Psoas muscle (tissue), 8 donors: ENCODE measurements around the gene ADCY9. TPM values are rescaled to one million over a fixed set of nuclear protein-coding genes. Genes with fewer than 3 reads are reported as not detected.
A peak's percentile ranks its signal among the peaks of the same experiment; 100 is the strongest.

ENCODE experiments used
- ATAC-seq, 4 donors: fragments of 200-7000 bp; cut with Tn5 transposase; one replicate each; pipeline ENCODE4 v1.9.1; 2020; ENCODE audit warnings: moderate library complexity in 3 of 4, mild to moderate bottlenecking in 2 of 4
- DNase-seq, 2 donors: peaks; one replicate each; pipeline ENCODE4 v3.0.0-alpha.2; 2020
- H3K27ac ChIP-seq: fragments of 200-600 bp; one replicate; pipeline ENCODE4 v1.8.0; 2022
- H3K27me3 ChIP-seq, 3 donors: fragments of 200-600 bp in 1 of 3; one replicate each; pipeline versions ENCODE4 v1.6.1 to v1.8.0; 2013 to 2022; ENCODE audit warnings: low read length in 2 of 3, mild to moderate bottlenecking in 2 of 3, moderate library complexity in 1 of 3; ENCODE audit not compliant: insufficient read depth in 3 of 3
- H3K36me3 ChIP-seq, 2 donors: fragments of 200-600 bp in 1 of 2; one replicate each; pipeline versions ENCODE4 v1.6.1 to v1.8.0; 2013 to 2022; ENCODE audit warnings: low read depth in 1 of 2, mild to moderate bottlenecking in 1 of 2, moderate library complexity in 1 of 2; ENCODE audit not compliant: insufficient read depth in 1 of 2
- H3K4me1 ChIP-seq: fragments of 200-600 bp; one replicate; pipeline ENCODE4 v1.8.0; 2022
- H3K4me3 ChIP-seq: fragments of 200-600 bp; one replicate; pipeline ENCODE4 v1.8.0; 2022; ENCODE audit warnings: mild to moderate bottlenecking
- H3K9me3 ChIP-seq: fragments of 200-600 bp; one replicate; pipeline ENCODE4 v1.8.0; 2022
- WGBS, 3 donors: extraction: QIAGEN DNeasy Blood & Tissue Kit; methylation state at CpG; one replicate each; pipeline versions ENCODE4 v1.1.6 to v1.1.7; 2013; 5-methylcytosine and 5-hydroxymethylcytosine counted together
- intact Hi-C, 2 donors: fragments of 100-400 bp; cut with DNase I; formaldehyde crosslinking; loops; one replicate each; pipeline versions ENCODE4 v1.11.0 to v1.14.2; 2022
- polyA plus RNA-seq, 3 donors: library from polyadenylated mRNA; stranded (reverse); fragments of 200-250 nt; gene quantifications; one replicate each; pipeline ENCODE4 v1.2.3, GENCODE V29; 2013
- total RNA-seq, 4 donors: library from RNA; stranded (reverse); fragmentation: NEBNext Ultra II Directional in 2 of 4; extraction: Animal tissue kit (Norgen Biotek cat#: 25700) in 2 of 4; gene quantifications; one replicate each; pipeline versions ENCODE4 v1.2.1 to v1.2.4, GENCODE V29; 2021 to 2023
- TF ChIP-seq, protein P1 (sequence below): fragments of 200-600 bp; IDR thresholded peaks from one replicate; pipeline ENCODE4 v1.8.0; 2022; ENCODE audit warnings: antibody characterized with exemption
- donor health status: healthy with polysubstance abuse.
- donor health status: DM: no; HTN: no; CAD: no; lungs with moderate emphysema.
- donor health status: Bipolar disorder and iron deficiency.
- donor health status: healthy.
- donor health status: DM: yes; HTN: yes; CAD: no.
- donor health status: DM: no; HTN: no; CAD: no.
- donor health status: DM: no; HTN: no; CAD: no.
- donor health status: DM: yes; HTN: yes; CAD: no.

ADCY9 gene
- total and polyA plus RNA-seq, 7 donors: 9.0 to 134 (median 44.9) TPM

DNA sequence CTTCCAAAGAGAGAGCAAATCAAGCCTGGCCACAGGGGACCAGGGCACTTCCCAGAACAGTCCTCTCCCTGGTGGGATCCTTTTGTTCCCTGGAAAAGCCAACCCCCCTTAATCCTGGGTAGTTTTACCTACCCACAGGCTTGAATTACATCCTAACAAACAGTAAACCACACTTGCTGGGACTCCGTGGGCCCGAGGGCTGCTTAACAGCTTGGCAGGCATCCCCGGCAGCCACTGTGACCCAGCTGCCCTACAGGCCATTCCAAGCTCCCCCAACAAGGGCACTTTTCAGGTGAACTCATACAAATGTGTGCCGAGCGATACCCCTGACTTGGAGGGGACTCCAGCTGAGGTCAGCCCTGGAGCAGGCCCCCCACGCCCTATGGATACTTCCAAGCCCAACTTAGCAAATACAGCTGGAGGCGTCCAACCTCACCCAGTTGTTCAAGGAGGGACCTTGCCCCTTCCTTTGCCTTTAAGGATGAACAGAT, 26.4 kb downstream of the ADCY9 start:
- ATAC-seq (peak in 1 of 4 donors; percentile 18), DNase-seq (no peak)
- no peaks in the 10 kb centered on the region for H3K9me3 ChIP-seq
- H3K36me3 ChIP-seq: no peaks in the 10 kb centered on the region
- peak overlapping the region; percentile 90 for H3K27ac ChIP-seq
- no peaks in the 10 kb centered on the region for H3K27me3 ChIP-seq
- peaks cover 78% of the 10 kb centered on the region for H3K4me1 ChIP-seq
- H3K4me3 ChIP-seq: peak overlapping the region; percentile 45
- intact Hi-C loops: loop anchor here (5.0 kb wide), 2 partner anchors 38 to 147 kb away; no protein-coding TSS in a partner anchor
- 20 to 33% (median 33%) methylated on average over 7 of the region's 7 CpGs for WGBS, 3 donors
- TF ChIP-seq, protein P1, sequence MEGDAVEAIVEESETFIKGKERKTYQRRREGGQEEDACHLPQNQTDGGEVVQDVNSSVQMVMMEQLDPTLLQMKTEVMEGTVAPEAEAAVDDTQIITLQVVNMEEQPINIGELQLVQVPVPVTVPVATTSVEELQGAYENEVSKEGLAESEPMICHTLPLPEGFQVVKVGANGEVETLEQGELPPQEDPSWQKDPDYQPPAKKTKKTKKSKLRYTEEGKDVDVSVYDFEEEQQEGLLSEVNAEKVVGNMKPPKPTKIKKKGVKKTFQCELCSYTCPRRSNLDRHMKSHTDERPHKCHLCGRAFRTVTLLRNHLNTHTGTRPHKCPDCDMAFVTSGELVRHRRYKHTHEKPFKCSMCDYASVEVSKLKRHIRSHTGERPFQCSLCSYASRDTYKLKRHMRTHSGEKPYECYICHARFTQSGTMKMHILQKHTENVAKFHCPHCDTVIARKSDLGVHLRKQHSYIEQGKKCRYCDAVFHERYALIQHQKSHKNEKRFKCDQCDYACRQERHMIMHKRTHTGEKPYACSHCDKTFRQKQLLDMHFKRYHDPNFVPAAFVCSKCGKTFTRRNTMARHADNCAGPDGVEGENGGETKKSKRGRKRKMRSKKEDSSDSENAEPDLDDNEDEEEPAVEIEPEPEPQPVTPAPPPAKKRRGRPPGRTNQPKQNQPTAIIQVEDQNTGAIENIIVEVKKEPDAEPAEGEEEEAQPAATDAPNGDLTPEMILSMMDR: no peak

DNA sequence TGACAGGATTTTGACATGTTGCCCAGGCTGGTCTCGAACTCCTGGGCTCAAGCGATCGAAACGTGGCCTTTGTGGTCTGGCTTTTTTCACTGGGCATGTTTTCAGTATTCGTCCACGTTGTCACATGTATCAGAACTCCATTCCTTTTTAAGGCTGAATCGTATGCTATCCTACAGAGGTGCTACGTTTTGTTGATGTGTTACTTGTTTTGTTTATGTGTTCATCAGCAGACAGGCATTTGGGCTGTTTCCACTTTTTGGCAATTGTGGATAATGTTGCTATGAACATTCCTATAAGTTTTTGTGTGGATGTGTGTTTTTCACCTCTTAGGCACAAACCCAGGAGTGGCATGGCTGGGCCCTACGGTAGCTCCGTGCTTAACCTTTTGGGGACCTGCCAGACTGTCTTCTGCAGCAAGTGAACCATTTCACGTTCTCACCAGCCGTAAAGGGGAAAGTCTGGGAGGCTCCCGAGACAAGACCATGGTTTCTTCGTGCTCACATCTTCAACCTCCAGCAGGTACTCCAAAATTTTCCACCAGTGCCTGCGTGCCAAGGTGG, 26.9 kb downstream of the ADCY9 start:
- Histone ChIP-seq H3K27me3 (no peaks in the 10 kb centered on the region), H3K27ac (peak overlapping the region; percentile 90), H3K36me3 (no peaks in the 10 kb centered on the region), H3K9me3 (no peaks in the 10 kb centered on the region), H3K4me3 (no peak overlapping the region), H3K4me1 (peaks cover 78% of the 10 kb centered on the region)
- TF ChIP-seq, protein P1: no peak
- 36 to 62% (median 37%) methylated on average over 15 of the region's 15 CpGs for WGBS, 3 donors
- DNase-seq (no peak), ATAC-seq (no peak)
- intact Hi-C loops: loop anchor here in 1 of 2 donors (5.0 kb wide), 1 partner anchor 37 kb away; no protein-coding TSS in a partner anchor

DNA sequence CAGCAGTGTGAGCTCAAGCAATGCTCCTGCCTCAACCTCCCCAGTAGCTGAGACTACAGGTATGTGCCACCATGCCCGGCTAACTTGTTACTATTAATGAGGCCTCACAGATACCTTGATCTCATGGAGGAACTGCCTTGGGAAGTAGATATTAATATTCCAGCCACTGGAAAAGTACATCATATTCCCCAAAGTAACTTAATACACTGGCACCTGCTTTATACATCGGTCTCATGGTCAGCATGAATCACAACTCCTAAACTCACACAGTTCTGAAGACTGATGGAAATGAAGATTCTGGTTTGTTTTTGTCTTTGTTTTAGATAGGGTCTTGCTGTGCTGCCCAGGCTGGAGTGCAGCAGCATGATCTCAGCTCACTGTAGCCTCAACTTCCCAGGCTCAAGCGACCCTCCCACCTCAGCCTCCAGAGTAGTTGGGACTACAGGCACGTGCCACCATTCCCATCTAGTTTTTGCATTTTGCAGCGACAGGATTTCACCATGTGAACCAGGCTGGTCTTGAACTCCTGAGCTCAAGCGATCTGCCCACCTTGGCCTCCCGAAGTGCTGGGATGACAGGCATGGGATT, 28.2 kb downstream of the ADCY9 start:
- H3K27ac ChIP-seq: peak overlapping the region; percentile 90
- intact Hi-C loops: loop anchor here in 1 of 2 donors (5.0 kb wide), 1 partner anchor 36 kb away; no protein-coding TSS in a partner anchor
- no peaks in the 10 kb centered on the region for H3K36me3 ChIP-seq
- 69 to 80% (median 73%) methylated on average over 7 of the region's 7 CpGs for WGBS, 3 donors
- peaks cover 73% of the 10 kb centered on the region for H3K4me1 ChIP-seq
- DNase-seq: no peak
- TF ChIP-seq, protein P1: no peak
- ATAC-seq: peak in 3 of 4 donors; percentile 24 to 52 (median 31)
- H3K27me3 ChIP-seq: no peaks in the 10 kb centered on the region
- H3K4me3 ChIP-seq: peak overlapping the region; percentile 24
- no peaks in the 10 kb centered on the region for H3K9me3 ChIP-seq

DNA sequence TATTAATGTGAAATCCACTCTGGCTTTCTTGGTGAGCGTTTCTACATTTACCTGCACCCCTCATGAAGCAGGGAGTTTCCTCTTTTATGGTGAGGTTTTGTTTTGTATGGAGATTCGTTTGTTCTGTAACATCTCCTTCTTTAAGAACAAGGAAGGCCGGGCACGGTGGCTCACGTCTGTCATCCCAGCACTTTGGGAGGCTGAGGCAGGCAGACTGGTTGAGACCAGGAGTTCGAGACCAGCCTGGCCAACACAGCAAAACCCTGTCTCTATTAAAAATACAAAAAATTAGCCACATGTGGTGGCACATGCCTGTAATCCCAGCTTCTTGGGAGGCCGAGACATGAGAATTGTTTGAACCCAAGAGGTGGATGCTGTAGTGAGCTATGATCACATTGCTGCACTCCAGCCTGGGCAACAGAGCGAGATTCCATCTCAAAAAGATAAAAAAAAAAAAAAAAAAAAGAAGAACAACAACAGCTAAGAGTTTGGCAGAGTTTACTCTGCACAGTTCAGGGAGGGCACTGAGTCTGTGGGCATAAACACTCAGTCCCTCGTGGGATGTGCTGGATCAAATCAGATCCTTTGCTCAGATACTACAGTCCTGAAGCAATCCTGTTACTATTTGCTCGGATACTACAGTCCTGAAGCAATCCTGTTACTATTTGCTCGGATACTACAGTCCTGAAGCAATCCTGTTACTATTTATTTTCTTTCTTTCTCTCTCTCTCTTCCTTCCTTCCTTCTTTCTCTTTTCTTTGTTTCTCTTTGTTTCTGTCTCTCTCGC, 28.9 kb downstream of the ADCY9 start:
- Histone ChIP-seq H3K4me3 (peak overlapping the region; percentile 24), H3K27me3 (no peaks in the 10 kb centered on the region), H3K27ac (peak overlapping the region; percentile 90), H3K36me3 (no peaks in the 10 kb centered on the region), H3K4me1 (peaks cover 67% of the 10 kb centered on the region), H3K9me3 (no peaks in the 10 kb centered on the region)
- 65 to 73% (median 72%) methylated on average over 12 of the region's 12 CpGs for WGBS, 3 donors
- intact Hi-C loops: loop anchor here in 1 of 2 donors (5.0 kb wide), 1 partner anchor 35 kb away; no protein-coding TSS in a partner anchor
- TF ChIP-seq, protein P1: no peak
- DNase-seq (no peak), ATAC-seq (peak; percentile 34 to 70 (median 56))
